GM12891 (cell line): Measurements from ENCODE around the gene TCTN3.
"Not testable (repeated sequence)": the region's sequence is repeated elsewhere in the genome, so short reads cannot be mapped to it uniquely, and the experiment has no call there.

ENCODE experiments used
- DNase-seq: peaks from one replicate; pipeline ENCODE4 v3.0.0; 2011; ENCODE audit warnings: low spot score; ENCODE audit not compliant: insufficient read length
- FAIRE-seq: peaks from 2 replicates; lab custom pipeline; 2011; peaks lifted over from hg19 to GRCh38; lab: Jason Lieb, UNC
- PAX5 ChIP-seq: IDR thresholded peaks from 2 replicates; pipeline ENCODE4 v1.6.1; 2011; ENCODE audit warnings: low read length, moderate library complexity, mild to moderate bottlenecking; ENCODE audit not compliant: insufficient read depth, severe bottlenecking
- POLR2A ChIP-seq: IDR thresholded peaks from 2 replicates; pipeline ENCODE4 v1.6.1; 2011; ENCODE audit warnings: low read depth, low read length, control low read depth
- POLR2AphosphoS5 ChIP-seq: IDR thresholded peaks from 2 replicates; pipeline ENCODE4 v1.6.1; 2011; ENCODE audit warnings: low read depth, low read length, control low read depth
- POU2F2 ChIP-seq: IDR thresholded peaks from 2 replicates; pipeline ENCODE4 v1.6.1; 2011; ENCODE audit warnings: low read depth, mild to moderate bottlenecking, control low read depth, low read length, moderate library complexity
- SPI1 ChIP-seq: IDR thresholded peaks from 2 replicates; pipeline ENCODE4 v1.6.1; 2011; ENCODE audit warnings: low read depth, low read length, control low read depth
- TAF1 ChIP-seq: IDR thresholded peaks from 2 replicates; pipeline ENCODE4 v1.6.1; 2011; ENCODE audit warnings: low read depth, low read length, control low read depth

Gene TCTN3

GRCh38 chr10:95637911-95638310 is 55.8 kb downstream of the TCTN3 start:
- no peak for DNase-seq
- no peak for FAIRE-seq

GRCh38 chr10:95637140-95637539 is 56.6 kb downstream of the TCTN3 start:
- no peak for TF ChIP-seq SPI1
- TF ChIP-seq POU2F2 = no peak
- no peak for TF ChIP-seq POLR2AphosphoS5
- no peak for TF ChIP-seq POLR2A
- TF ChIP-seq TAF1 = no peak
- TF ChIP-seq PAX5 = no peak
- DNase-seq (no peak), FAIRE-seq (no peak)

More at GRCh38 chr10:95637911-95638310, 55.8 kb downstream of the TCTN3 start:
- TF ChIP-seq SPI1 = no peak
- TF ChIP-seq POLR2AphosphoS5 = no peak
- no peak for TF ChIP-seq POU2F2
- TF ChIP-seq POLR2A = no peak
- TF ChIP-seq TAF1 = no peak
- TF ChIP-seq PAX5 = no peak

GRCh38 chr10:95635319-95635733 is 58.4 kb downstream of the TCTN3 start:
- DNase-seq (no peak), FAIRE-seq (no peak)
- TF ChIP-seq PAX5 (no peak), POU2F2 (no peak), POLR2A (no peak), TAF1 (no peak), POLR2AphosphoS5 (no peak), SPI1 (no peak)

- DNase-seq = no peak
- peak; percentile 59 for FAIRE-seq
- TF ChIP-seq SPI1 = no peak
- no peak for TF ChIP-seq PAX5
- TF ChIP-seq POLR2AphosphoS5 = no peak
- TF ChIP-seq POU2F2 = no peak
- TF ChIP-seq POLR2A = no peak
- no peak for TF ChIP-seq TAF1
Measured at GRCh38 chr10:95628786-95629185, 64.9 kb downstream of the TCTN3 start.

- no peak for FAIRE-seq
- TF ChIP-seq POU2F2 (no peak), POLR2A (no peak), POLR2AphosphoS5 (no peak), TAF1 (no peak), SPI1 (no peak), PAX5 (no peak)
- no peak for DNase-seq
Measured at GRCh38 chr10:95626500-95626899, 67.2 kb downstream of the TCTN3 start.

- DNase-seq, FAIRE-seq: not testable (repeated sequence)
Measured at GRCh38 chr10:95620415-95620814, 73.3 kb downstream of the TCTN3 start.

- FAIRE-seq (no peak), DNase-seq (no peak)
- TF ChIP-seq SPI1 (no peak), POLR2A (no peak), TAF1 (no peak), PAX5 (no peak), POU2F2 (no peak), POLR2AphosphoS5 (no peak)
Measured at GRCh38 chr10:95618101-95618500, 75.6 kb downstream of the TCTN3 start.

- TF ChIP-seq TAF1 (no peak), POLR2AphosphoS5 (no peak), SPI1 (no peak), PAX5 (no peak), POU2F2 (no peak), POLR2A (no peak)
- DNase-seq (no peak), FAIRE-seq (no peak)
Measured at GRCh38 chr10:95616446-95616845, 77.3 kb downstream of the TCTN3 start.
